GM19035 (cell line): ENCODE measurements around the gene HYAL1.
"Not testable (repeated sequence)": the region's sequence is repeated elsewhere in the genome, so short reads cannot be mapped to it uniquely, and the experiment has no call there.

ENCODE experiments used
- ATAC-seq: cut with Tn5 transposase; IDR thresholded peaks from one replicate; pipeline ENCODE4 v1.9.1; 2021; ENCODE audit not compliant: unreplicated experiment

Gene HYAL1

GRCh38 chr3:50275141-50275995 lies 28.0 kb downstream of the HYAL1 start:
- no peak for ATAC-seq

- ATAC-seq: no peak
Observed at GRCh38 chr3:50274371-50275104, 28.8 kb downstream of the HYAL1 start.

- ATAC-seq: no peak
Observed at GRCh38 chr3:50273689-50274065, 29.7 kb downstream of the HYAL1 start.

DNA sequence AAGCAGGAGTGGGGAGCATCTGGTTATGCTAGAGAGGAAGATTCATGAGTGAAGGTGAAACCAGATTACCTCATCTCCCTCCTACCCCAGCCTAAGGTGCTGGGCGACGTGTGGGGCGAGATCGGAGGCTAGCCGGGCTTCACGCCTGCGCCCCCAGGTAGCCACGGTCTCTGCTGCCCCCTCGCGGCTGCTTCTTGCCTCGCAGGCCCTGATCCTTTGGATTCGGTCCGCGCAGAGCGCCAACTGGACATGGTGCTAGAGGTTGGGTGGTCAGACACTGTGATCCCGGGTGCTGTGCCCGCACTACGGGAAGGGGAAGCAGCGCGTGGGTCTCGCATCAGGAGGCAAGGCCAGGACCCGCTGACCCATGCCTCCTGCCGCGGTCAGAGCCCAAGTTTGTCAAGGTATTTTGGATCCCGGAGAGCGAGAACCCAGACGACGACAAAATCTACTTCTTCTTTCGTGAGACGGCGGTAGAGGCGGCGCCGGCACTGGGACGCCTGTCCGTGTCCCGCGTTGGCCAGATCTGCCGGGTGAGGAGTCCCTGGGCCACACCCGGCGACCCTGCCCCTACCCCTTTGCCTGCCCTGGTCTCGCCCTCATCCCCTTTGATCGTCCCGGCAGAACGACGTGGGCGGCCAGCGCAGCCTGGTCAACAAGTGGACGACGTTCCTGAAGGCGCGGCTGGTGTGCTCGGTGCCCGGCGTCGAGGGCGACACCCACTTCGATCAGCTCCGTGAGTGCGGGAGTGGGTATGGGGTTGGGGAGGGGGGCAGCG lies 30.3 kb downstream of the HYAL1 start:
- peak; percentile 93 for ATAC-seq

GRCh38 chr3:50272538-50272910 lies 30.9 kb downstream of the HYAL1 start:
- ATAC-seq: not testable (repeated sequence)

DNA sequence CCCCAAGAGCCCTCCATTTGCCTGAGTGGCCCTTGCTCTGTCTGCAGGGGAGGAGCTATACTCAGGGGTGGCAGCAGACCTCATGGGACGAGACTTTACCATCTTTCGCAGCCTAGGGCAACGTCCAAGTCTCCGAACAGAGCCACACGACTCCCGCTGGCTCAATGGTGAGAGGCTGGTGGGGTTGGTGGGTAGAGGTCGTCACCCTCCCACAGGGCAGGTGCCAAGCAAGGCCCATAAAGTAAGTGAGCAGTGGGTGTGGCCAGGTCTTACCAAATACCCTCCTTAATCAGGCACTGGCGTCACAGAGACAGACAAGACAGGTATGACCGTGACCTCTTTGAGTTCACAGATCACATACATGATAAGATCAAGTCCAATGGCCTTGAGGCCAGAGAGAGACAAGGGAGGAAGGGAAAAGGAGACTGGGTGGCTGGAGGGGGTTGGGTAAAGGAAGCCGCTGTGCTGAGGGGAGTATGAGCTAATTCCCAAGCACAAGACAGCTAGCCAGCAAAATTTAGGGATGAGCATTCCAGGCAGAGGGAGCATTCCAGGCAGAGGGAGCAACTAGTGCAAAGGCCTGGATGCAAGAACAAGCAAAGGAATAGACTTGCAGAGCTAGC lies 31.9 kb downstream of the HYAL1 start:
- no peak for ATAC-seq

GRCh38 chr3:50270422-50271224 lies 32.8 kb downstream of the HYAL1 start:
- no peak for ATAC-seq

GRCh38 chr3:50269977-50270413 lies 33.4 kb downstream of the HYAL1 start:
- ATAC-seq: no peak

DNA sequence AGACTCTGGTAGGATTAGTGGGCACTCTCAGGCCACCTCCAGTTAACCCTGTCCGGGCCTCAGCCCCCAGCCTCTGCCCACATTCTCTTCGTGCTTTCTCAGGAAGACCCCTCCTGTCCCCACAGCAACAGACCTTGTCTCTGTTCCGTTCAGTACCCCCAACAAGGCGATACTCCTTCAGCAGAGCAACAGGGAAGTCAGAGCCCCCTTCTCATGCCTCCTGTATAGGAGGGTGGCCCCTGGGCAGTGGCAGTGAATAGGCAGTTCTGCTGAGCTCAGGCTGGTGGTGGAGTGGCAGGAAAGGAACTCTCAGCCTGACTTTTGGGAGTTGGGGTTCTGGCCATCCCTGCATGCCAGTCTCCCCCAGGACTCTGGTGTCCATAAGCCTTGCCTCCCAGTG lies 33.9 kb downstream of the HYAL1 start:
- no peak for ATAC-seq

GRCh38 chr3:50268703-50269451 lies 34.5 kb downstream of the HYAL1 start, which contains the start of gene SEMA3B:
SEMA3B (plus strand) TSS chr3:50269147; CDS start chr3:50269241, 94 bp downstream.
- ATAC-seq: no peak

GRCh38 chr3:50268276-50268675 lies 35.1 kb downstream of the HYAL1 start:
- ATAC-seq: no peak

- ATAC-seq: no peak
Observed at GRCh38 chr3:50267280-50267913, 36.0 kb downstream of the HYAL1 start.

DNA sequence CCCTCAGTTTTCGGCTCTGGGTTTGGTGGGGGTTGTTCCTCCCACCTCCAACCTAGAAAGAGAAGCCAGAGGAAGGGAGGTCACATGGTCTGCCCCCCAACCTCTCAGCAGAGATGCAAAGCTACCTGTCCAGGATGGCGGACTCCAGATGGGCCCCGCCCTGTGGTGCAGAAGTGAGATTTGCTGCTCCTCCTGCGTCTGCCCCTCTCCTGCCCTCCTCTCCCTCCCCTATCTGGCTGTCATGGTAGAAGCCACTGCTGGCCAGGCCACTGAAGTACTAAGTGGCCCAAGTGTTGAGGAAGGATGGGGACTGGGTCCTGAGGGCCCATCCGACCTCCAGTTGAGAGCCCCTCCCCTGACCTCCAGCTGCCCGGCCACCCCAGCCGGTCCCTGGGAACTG lies 36.5 kb downstream of the HYAL1 start:
- ATAC-seq: no peak

- no peak for ATAC-seq
Observed at GRCh38 chr3:50266017-50266416, 37.4 kb downstream of the HYAL1 start.

DNA sequence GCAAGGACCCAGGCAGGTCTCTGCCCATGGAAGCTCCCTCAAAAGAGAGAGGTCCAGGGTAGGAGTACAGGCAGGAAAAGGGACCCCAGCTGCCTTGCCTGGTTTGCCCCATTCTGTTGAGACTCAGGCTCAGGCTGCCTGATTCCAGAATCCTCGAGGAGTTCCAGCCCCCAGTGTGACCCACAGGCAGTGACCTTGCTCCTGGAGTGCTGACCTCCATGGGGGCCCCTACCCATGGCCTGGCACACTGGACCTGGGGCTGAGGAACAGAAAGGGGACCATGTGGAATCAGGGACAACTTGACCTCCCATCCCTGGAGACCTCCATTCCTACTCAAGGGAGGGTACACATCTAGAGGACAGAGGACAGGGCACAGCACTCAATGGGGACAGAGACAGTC lies 37.8 kb downstream of the HYAL1 start:
- no peak for ATAC-seq

DNA sequence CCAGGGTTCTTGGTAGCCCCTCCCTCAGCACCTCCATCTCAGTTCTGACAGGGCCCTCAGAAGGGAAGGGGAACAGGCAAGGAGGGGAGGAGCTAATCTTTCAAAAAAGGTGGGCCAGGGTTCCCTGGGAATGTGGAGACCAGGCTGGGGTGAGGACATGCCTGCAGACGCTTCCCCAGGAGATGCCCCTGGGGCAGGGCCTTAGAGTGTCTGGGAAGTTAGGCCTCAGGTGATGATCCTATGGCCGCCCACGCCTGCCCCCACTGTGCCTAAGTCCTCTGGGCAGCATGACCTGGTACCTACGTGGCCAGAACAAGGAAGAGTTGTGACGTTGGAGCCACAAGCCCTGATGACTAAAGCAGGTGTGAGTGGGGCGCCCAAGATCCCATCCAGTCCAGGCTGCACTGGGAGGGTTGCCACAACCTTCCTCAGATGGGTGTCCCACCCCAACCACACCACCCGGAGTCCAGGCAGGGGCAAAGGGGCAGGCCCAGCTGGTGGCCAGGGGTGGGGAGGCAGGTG lies 38.3 kb downstream of the HYAL1 start:
- no peak for ATAC-seq

GRCh38 chr3:50264383-50264963 lies 38.9 kb downstream of the HYAL1 start:
- ATAC-seq: no peak
